GM18861 (cell line): ENCODE data around the gene TMEM154.

Experiments
- ATAC-seq: cut with Tn5 transposase; IDR thresholded peaks from one replicate; pipeline ENCODE4 v1.9.1; 2021; ENCODE audit not compliant: unreplicated experiment

Gene TMEM154, protein sequence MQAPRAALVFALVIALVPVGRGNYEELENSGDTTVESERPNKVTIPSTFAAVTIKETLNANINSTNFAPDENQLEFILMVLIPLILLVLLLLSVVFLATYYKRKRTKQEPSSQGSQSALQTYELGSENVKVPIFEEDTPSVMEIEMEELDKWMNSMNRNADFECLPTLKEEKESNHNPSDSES

DNA sequence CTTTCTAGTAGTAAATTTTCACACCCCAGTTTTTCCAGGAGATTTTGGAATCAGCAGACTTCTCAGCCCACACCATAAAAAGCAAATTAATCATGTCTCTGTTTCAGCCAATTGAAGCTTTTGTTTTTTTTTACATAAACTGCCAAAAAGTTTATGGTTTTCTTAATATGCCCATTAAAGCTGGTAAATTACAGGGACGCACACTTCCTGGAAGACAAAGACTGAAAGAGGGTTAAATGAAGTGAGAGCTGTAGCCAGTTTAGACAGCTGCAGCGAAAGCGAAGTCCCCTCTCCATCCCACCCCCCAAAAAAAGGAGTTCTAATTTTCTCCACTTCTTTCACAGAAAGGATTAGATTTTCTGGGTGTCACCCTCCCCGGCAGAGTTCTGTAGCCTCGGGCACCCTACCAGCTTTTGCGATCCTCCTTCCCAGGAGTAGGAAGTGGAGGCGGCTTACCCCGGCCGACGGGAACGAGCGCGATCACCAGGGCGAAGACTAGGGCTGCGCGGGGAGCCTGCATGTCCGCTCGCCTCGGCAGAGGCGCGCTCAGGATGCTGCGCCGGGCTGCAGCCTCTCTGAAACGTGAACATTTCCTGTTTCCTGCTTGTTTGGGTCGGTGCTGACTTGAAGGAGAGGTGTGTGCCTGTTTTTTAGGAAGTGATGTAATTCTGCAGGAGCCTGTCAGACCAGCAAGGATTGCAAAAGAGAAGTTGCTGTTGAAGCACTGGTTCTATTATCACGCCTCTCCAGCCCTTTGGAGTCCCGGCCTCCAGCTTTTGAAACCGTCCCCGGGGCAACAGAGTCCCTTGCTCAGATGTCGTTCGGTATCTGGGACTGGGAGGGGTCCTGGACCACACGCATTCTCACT, at the start of gene TMEM154:
TMEM154 (minus strand) TSS at position 584 of the 868 bp plus-strand sequence; CDS start at position 520, 64 bp downstream.
- peak; percentile 46 for ATAC-seq

DNA sequence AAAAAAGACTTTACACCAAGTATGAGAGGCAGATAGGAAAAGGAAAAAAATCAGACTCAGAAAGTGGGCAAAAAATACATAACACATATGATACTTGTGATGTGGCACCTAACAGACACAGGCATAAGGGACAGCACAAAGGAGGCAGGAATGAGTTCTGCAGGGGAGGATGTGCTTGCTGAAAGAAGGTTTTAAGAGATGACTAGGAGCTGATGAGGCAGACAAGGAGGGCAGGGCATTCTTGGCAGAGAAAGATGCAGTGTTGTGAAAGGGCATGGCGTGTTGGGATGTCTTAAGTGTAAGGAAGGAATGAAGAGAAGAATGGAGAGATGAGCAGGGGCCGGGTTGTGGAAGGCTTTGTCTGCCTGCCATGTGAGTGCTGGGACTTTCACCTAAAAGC, 49.7 kb upstream of the TMEM154 start:
- no peak for ATAC-seq

DNA sequence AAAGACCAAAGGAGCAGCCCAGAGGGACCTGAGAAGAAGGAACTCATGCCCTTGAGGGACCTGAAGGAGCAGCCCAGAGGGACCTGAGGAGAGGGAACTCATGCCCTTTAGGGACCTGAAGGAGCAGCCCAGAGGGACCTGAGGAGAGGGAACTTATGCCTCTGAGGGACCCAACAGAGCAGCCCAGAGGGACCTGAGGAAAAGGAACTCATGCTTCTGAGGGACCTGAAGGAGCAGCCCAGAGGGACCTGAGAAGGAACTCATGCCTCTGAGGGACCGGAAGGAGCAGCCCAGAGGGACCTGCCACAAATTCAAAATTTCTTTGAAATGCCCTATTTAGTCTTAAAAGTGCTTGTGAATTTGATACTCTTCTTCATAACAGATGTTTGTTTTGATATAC, 48.5 kb upstream of the TMEM154 start:
- ATAC-seq: no peak

- no peak for ATAC-seq
Measured at GRCh38 chr4:152727784-152728183, 48.0 kb upstream of the TMEM154 start.

- ATAC-seq: no peak
Measured at GRCh38 chr4:152724494-152724893, 44.7 kb upstream of the TMEM154 start.

DNA sequence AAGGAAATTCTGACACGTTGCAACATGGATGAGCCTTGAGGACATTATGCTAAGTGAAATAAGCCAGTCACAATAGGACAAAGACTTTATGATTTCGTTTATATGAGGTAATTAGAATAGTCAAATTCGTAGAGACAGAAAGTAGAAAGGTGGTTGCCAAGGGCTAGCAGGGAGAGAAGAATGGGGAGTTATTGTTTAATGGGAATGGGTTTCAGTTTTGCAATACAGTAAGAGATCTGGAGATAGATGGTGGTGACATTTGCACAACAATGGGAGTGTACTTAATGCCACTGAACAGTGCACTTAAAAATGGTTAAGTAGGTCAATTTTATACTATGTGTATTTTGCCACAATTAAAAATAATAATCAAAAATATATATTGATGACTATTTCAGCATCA, 43.4 kb upstream of the TMEM154 start:
- ATAC-seq: no peak

DNA sequence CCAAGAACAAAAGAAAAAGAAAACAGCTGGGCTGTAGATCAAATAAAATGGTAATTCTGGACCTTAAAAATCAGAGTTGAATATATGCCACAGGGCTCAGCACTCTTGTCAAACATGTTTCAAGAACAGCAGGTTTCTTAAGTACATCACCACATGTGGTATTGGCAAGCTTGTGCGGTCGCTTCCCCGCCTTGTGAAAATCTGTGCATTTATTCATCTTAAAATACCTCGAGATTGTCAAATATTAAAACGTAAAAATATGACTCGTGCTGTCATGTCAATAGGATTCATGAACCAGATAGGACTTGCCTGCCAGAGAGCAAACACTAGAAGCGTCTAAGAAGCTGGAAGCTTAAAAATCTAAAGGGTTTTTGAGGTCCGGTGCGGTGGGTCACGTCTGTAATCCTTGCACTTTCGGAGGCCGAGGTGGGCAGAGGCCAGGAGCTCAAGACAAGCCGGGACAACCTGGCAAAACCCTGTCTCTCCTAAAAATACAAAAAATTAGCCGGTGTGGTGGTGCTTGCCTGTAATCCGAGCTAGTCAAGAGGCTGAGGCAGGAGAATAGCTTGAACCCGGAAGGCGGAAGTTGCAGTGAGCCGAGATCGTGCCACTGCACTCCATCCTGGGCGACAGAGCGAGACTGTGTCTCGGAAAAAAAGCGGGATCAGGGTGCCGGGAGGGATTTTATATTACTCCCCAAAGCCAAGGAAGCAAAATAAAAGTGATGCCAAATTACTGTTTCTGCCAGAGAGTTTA, 40.2 kb upstream of the TMEM154 start:
- no peak for ATAC-seq

- ATAC-seq: no peak
Measured at GRCh38 chr4:152719291-152719690, 39.5 kb upstream of the TMEM154 start.

DNA sequence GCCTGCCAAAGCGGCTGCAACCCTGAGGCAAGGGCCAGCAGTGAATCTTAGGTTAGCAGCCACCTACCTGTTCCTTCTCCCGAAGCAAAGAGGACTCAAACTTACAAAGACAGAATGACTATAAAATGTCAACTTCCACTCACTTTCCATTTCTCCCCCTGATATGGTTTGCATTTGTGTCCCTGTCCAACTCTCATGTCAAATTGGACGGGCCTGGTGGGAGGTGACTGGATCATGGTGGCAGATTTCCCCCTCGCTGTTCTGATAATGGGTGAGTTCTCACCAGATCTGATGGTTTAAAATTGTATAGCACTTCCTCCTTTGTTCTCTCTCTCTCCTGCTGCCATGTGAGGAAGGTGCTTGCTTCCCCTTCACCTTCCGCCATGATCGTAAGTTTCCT, 35.3 kb upstream of the TMEM154 start:
- no peak for ATAC-seq

- no peak for ATAC-seq
Measured at GRCh38 chr4:152713951-152714705, 34.3 kb upstream of the TMEM154 start.

DNA sequence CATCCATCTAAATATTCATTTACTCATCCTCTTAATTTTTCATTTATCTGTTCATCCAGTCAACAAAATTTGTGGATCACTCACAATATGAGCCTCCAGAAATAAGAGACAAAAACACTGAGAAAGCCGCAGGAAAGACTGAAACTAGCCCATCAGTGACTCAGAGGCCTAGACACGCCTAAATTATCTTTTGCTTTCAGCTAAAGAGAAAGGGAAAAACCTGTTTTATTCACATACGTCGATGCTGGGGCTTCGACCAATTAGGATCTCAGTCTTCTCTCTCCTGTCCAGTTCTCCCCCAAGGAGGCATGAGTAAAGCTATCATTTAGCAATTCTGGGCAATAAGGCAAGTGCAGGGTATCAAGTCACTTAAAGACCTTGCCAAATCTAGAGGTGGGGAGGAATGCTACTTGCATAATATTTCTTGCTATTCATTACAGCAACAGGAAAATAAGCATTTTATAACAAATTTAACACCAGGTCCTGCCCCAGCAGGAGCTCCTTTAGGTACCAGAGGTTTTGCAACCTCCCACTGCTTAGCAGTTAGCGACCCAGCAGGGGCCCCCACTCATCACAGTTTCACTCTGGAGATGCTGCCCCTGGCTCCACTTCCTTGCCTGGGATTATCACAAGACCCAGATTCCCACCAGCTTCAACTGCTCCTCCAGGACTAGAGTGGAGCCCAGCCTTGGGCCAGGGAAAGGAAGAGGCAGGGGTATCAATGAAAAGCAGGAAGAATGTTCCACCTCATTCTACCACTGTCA, 30.1 kb upstream of the TMEM154 start:
- peak; percentile 79 for ATAC-seq

- ATAC-seq: no peak
Measured at GRCh38 chr4:152708796-152709195, 29.0 kb upstream of the TMEM154 start.

GRCh38 chr4:152708361-152708760, 28.6 kb upstream of the TMEM154 start:
- no peak for ATAC-seq

DNA sequence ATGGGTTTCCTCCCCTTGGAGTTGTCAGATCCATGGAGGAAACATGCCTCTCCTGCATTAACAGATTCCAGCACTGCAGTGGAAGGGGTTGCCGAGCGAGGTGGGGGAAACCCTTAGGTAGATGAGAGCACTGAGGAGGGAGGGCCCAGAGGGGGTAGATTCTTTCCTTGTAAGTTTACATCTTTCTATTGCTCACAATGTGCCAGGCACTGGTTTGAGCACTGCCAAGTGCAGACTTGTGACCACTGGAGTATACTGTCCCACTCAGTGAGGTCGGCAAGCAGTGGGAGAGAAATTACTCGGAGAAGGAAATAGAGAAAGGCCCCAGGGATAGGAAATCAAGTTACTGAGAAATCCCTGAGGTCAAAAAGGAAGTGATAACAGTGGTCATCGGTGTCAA, 27.8 kb upstream of the TMEM154 start:
- ATAC-seq: no peak

DNA sequence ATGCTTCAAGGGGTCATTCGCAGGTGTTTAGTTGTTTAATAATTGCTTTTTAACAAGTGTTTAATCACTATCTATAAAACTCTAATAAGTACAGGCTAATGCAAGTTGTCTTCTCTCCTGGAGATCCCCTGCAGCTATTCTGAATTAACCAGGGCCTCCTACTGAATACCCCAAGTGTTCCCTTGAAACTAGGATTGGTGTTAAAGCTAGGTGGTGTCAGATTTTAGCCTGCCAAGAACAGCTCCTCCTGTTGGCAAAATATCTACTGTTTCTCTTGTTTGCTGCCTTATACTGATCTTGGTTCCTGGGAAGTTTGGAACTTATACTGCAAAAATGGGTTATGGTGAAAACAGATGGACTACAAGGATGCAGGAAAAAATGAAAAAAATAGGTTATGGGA, 26.1 kb upstream of the TMEM154 start:
- no peak for ATAC-seq

DNA sequence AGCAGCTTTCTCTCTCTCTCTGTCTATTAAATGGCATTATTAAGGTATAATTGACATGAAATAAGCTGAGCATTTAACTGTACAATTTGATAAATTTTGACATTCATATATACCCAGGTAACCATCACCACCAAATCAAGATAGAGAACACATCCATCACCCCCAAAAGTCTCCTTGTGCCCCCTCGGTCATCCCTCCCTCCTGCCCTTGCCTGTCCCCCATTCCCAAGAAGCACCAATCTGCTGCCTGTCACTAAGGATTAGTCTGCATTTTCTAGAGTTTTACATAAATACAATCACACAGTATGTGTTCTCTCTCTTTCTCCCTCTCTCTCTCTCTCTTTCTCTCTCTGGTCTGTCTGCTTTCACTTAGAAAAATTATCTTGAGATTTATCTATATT, 25.0 kb upstream of the TMEM154 start:
- ATAC-seq: no peak

- ATAC-seq: no peak
Measured at GRCh38 chr4:152700151-152700550, 20.4 kb upstream of the TMEM154 start.

- no peak for ATAC-seq
Measured at GRCh38 chr4:152699313-152699712, 19.5 kb upstream of the TMEM154 start.

GRCh38 chr4:152698089-152698499, 18.3 kb upstream of the TMEM154 start:
- no peak for ATAC-seq
